ENCODE results near the gene PTPRG. TPM values are rescaled to one million over a fixed set of nuclear protein-coding genes. Genes with fewer than 3 reads are reported as not detected.

PTPRG gene
- total RNA-seq, 1 experiment from 2014 or later = 69.3 TPM

DNA sequence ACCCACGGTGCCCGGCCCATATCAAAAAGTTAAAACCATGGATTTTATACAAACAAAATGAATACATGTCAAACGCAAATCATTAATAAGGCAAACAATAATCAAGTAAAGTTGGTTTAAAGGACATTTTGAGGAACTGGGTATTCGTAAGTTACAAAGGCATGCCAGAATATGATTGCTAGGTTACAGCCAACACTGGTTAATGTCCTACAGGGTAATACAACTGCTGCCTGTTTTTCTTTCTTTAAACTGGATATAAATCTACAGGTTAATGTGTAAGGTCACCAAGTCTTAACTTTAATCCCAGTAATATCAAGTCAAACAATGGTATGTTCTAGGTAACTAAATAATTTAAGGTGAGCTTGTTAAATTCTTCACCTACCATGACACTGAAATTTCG lies 166.1 kb downstream of the PTPRG start:
- H3K4me1 ChIP-seq (ENCODE audit: insufficient read depth, low read length) = peaks cover 15% of the 10 kb centered on the region; the same call in 1 of the 2 replicates
- peaks cover 26% of the 10 kb centered on the region; the same call in 1 of the 2 replicates for H3K79me2 ChIP-seq (ENCODE audit: insufficient read depth, low read length)

More for the DNA sequence above, 166.1 kb downstream of the PTPRG start:
- Mint-ChIP-seq H3K36me3 (ENCODE audit: insufficient read depth in 1 of 3, low read depth in 3 of 3) (no peaks in the 10 kb centered on the region), H3K27ac (no peak overlapping the region), H3K4me3 (no peak overlapping the region), H3K9me3 (no peaks in the 10 kb centered on the region), H3K4me1 (peaks cover 58 to 60% of the 10 kb centered on the region in 2 experiments), H3K27me3 (ENCODE audit: low read depth) (no peaks in the 10 kb centered on the region)
- no peak overlapping the region for H4K8ac ChIP-seq (replicated peaks; ENCODE audit: insufficient read length, low read depth, low read length)
- H2BK15ac ChIP-seq (ENCODE audit: low read depth, low read length) = no peak overlapping the region
- no peak overlapping the region for H2BK5ac ChIP-seq (ENCODE audit: insufficient read length, low read length)
- no peak overlapping the region for H3K4me2 ChIP-seq (ENCODE audit: insufficient read depth, insufficient read length, low read length)
- H4K5ac ChIP-seq (ENCODE audit: insufficient read length, low read depth, low read length) = no peak overlapping the region
- no peak overlapping the region for H3K23ac ChIP-seq (ENCODE audit: insufficient read length, low read depth, low read length)
- no peak overlapping the region for H2AFZ ChIP-seq (ENCODE audit: low read length)
- H4K91ac ChIP-seq (ENCODE audit: insufficient read length, low read depth, low read length) = no peak overlapping the region
- TF ChIP-seq, protein P1, sequence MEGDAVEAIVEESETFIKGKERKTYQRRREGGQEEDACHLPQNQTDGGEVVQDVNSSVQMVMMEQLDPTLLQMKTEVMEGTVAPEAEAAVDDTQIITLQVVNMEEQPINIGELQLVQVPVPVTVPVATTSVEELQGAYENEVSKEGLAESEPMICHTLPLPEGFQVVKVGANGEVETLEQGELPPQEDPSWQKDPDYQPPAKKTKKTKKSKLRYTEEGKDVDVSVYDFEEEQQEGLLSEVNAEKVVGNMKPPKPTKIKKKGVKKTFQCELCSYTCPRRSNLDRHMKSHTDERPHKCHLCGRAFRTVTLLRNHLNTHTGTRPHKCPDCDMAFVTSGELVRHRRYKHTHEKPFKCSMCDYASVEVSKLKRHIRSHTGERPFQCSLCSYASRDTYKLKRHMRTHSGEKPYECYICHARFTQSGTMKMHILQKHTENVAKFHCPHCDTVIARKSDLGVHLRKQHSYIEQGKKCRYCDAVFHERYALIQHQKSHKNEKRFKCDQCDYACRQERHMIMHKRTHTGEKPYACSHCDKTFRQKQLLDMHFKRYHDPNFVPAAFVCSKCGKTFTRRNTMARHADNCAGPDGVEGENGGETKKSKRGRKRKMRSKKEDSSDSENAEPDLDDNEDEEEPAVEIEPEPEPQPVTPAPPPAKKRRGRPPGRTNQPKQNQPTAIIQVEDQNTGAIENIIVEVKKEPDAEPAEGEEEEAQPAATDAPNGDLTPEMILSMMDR (conservative IDR thresholded peaks at IDR 0.05) = no peak
- no peak overlapping the region for H3K56ac ChIP-seq (ENCODE audit: insufficient read length, low read depth, low read length)
- H3K14ac ChIP-seq (ENCODE audit: insufficient read depth, low read length) = no peak overlapping the region
- H3K79me1 ChIP-seq (ENCODE audit: insufficient read depth, low read depth, low read length, poor library complexity, severe bottlenecking) = peaks cover 3% of the 10 kb centered on the region
- no peak overlapping the region for H2BK20ac ChIP-seq (ENCODE audit: low read depth, low read length, poor library complexity, severe bottlenecking)
- H4K20me1 ChIP-seq (ENCODE audit: control insufficient read depth, insufficient read depth, insufficient read length) = no peaks in the 10 kb centered on the region
- H3K27me3 ChIP-seq (ENCODE audit: insufficient read depth, low read length) = no peaks in the 10 kb centered on the region
- H2BK120ac ChIP-seq (ENCODE audit: low read depth, low read length, poor library complexity, severe bottlenecking) = no peak overlapping the region
- no CpG with 5 or more reads among the region's 5 CpGs for WGBS (ENCODE audit: extremely low coverage, insufficient read length, low lambda C conversion rate)
- no peak overlapping the region for H3K4ac ChIP-seq (ENCODE audit: low read depth, low read length)
- no peak overlapping the region for H3K18ac ChIP-seq (ENCODE audit: insufficient read length, low read depth, low read length)
- H3K27ac ChIP-seq (ENCODE audit: insufficient read length, low read depth, low read length) = no peak overlapping the region
- H3K9ac ChIP-seq (ENCODE audit: extremely low read depth, insufficient read length, low read length) = no peak overlapping the region
- no peaks in the 10 kb centered on the region for H3K23me2 ChIP-seq (ENCODE audit: insufficient read length, low read depth, low read length, poor library complexity, severe bottlenecking)
- H3K9me3 ChIP-seq (ENCODE audit: control insufficient read depth, low read depth, low read length) = no peaks in the 10 kb centered on the region
- no peak overlapping the region for H3T11ph ChIP-seq (ENCODE audit: low read length)
- H2AK5ac ChIP-seq (ENCODE audit: insufficient read length, low read length) = no peak overlapping the region
- no peak overlapping the region for H2BK12ac ChIP-seq (ENCODE audit: insufficient read length, low read depth, low read length)
- DNase-seq = no peak
